NT2/D1 (cell line): ENCODE measurements around the gene BCAT1.

Source experiments
- DNase-seq: peaks from one replicate; pipeline ENCODE4 v3.0.0-alpha.2; 2011; ENCODE audit warnings: low read depth, low spot score
- H3K27me3 ChIP-seq: 2 replicates; pipeline ENCODE4 v1.6.0; 2011; ENCODE audit warnings: mild to moderate bottlenecking; ENCODE audit not compliant: insufficient read length, insufficient read depth
- H3K36me3 ChIP-seq: 2 replicates; pipeline ENCODE4 v1.6.1; 2011; ENCODE audit warnings: mild to moderate bottlenecking, low read length, mixed read lengths; ENCODE audit not compliant: insufficient read depth, insufficient read length
- H3K4me1 ChIP-seq: 2 replicates; pipeline ENCODE4 v1.5.1; 2011; ENCODE audit not compliant: insufficient read depth, insufficient read length
- H3K4me3 ChIP-seq: 2 replicates; pipeline ENCODE4 v1.5.1; 2011; ENCODE audit warnings: low read depth; ENCODE audit not compliant: insufficient read length
- H3K9ac ChIP-seq: 2 replicates; pipeline ENCODE4 v1.6.0; 2011; ENCODE audit warnings: low read depth; ENCODE audit not compliant: insufficient read length
- H3K9me3 ChIP-seq: 2 replicates; pipeline ENCODE4 v1.5.1; 2011; ENCODE audit warnings: mild to moderate bottlenecking, low read length; ENCODE audit not compliant: insufficient read depth
- SUZ12 ChIP-seq: IDR thresholded peaks from 2 replicates; pipeline ENCODE4 v1.6.1; 2011; ENCODE audit not compliant: insufficient read length, insufficient read depth; ENCODE audit errors: extremely low read depth
- YY1 ChIP-seq: IDR thresholded peaks from 2 replicates; pipeline ENCODE4 v1.6.1; 2011; ENCODE audit not compliant: insufficient read length, insufficient read depth
- ZNF274 ChIP-seq: IDR thresholded peaks from 2 replicates; pipeline ENCODE4 v1.6.1; 2011; ENCODE audit warnings: mild to moderate bottlenecking, low read depth, low read length

BCAT1 gene

GRCh38 chr12:24903329-24904088 lies 45.4 kb downstream of the BCAT1 start:
- Histone ChIP-seq H3K27me3 (peaks cover 30% of the 10 kb centered on the region), H3K4me1 (peaks cover 13% of the 10 kb centered on the region), H3K36me3 (peaks cover 38% of the 10 kb centered on the region), H3K4me3 (peak overlapping the region; percentile 59), H3K9me3 (no peaks in the 10 kb centered on the region), H3K9ac (peak overlapping the region; percentile 77)
- TF ChIP-seq ZNF274: no peak
- TF ChIP-seq SUZ12: no peak
- TF ChIP-seq YY1: no peak
- no peak for DNase-seq

GRCh38 chr12:24902511-24903328 lies 46.2 kb downstream of the BCAT1 start:
- Histone ChIP-seq H3K4me3 (peak overlapping the region; percentile 59), H3K9me3 (no peaks in the 10 kb centered on the region), H3K4me1 (peaks cover 13% of the 10 kb centered on the region), H3K27me3 (peaks cover 30% of the 10 kb centered on the region), H3K36me3 (peaks cover 38% of the 10 kb centered on the region), H3K9ac (peak overlapping the region; percentile 77)
- no peak for TF ChIP-seq ZNF274
- no peak for TF ChIP-seq YY1
- peak; percentile 32 for TF ChIP-seq SUZ12
- peak; percentile 56 for DNase-seq

GRCh38 chr12:24901576-24902461 lies 47.1 kb downstream of the BCAT1 start:
- peak; percentile 57 for DNase-seq
- Histone ChIP-seq H3K4me1 (peaks cover 13% of the 10 kb centered on the region), H3K36me3 (peaks cover 45% of the 10 kb centered on the region), H3K9me3 (no peaks in the 10 kb centered on the region), H3K9ac (peak overlapping the region; percentile 77), H3K4me3 (peak overlapping the region; percentile 59), H3K27me3 (peaks cover 30% of the 10 kb centered on the region)
- TF ChIP-seq YY1: no peak
- TF ChIP-seq SUZ12: no peak
- no peak for TF ChIP-seq ZNF274

GRCh38 chr12:24900196-24900595 lies 48.7 kb downstream of the BCAT1 start:
- Histone ChIP-seq H3K27me3 (peaks cover 30% of the 10 kb centered on the region), H3K4me1 (peaks cover 10% of the 10 kb centered on the region), H3K4me3 (no peak overlapping the region), H3K36me3 (peaks cover 46% of the 10 kb centered on the region), H3K9me3 (no peaks in the 10 kb centered on the region), H3K9ac (no peak overlapping the region)
- DNase-seq: no peak
- TF ChIP-seq YY1: no peak
- TF ChIP-seq SUZ12: no peak
- TF ChIP-seq ZNF274: no peak

- no peaks in the 10 kb centered on the region for H3K9me3 ChIP-seq
- H3K4me3 ChIP-seq: no peak overlapping the region
- peaks cover 30% of the 10 kb centered on the region for H3K27me3 ChIP-seq
- H3K9ac ChIP-seq: no peak overlapping the region
- peaks cover 10% of the 10 kb centered on the region for H3K4me1 ChIP-seq
- H3K36me3 ChIP-seq: peaks cover 52% of the 10 kb centered on the region
- no peak for DNase-seq
- TF ChIP-seq ZNF274 (no peak), YY1 (no peak), SUZ12 (no peak)
Measured at GRCh38 chr12:24899503-24900075, 49.3 kb downstream of the BCAT1 start.

- TF ChIP-seq SUZ12 (no peak), ZNF274 (no peak), YY1 (no peak)
- DNase-seq: no peak
- peaks cover 22% of the 10 kb centered on the region for H3K27me3 ChIP-seq
- peaks cover 6% of the 10 kb centered on the region for H3K4me1 ChIP-seq
- no peak overlapping the region for H3K4me3 ChIP-seq
- H3K9ac ChIP-seq: no peak overlapping the region
- no peaks in the 10 kb centered on the region for H3K9me3 ChIP-seq
- peaks cover 62% of the 10 kb centered on the region for H3K36me3 ChIP-seq
Measured at GRCh38 chr12:24898606-24899005, 50.3 kb downstream of the BCAT1 start.
